Measurements from ENCODE around the gene TRIM44.

TRIM44 gene

GRCh38 chr11:35662649-35663407, at the start of gene TRIM44:
TRIM44 (plus strand) TSS chr11:35662775; CDS start chr11:35663112, 337 bp downstream.
- DNase-seq: peak; percentile 50

- DNase-seq: no peak
Observed at GRCh38 chr11:35614939-35615569, 47.5 kb upstream of the TRIM44 start.

- DNase-seq: peak; percentile 7
Observed at GRCh38 chr11:35615921-35616900, 46.4 kb upstream of the TRIM44 start.

- no peak for DNase-seq
Observed at GRCh38 chr11:35617316-35617686, 45.3 kb upstream of the TRIM44 start.

- DNase-seq: no peak
Observed at GRCh38 chr11:35617687-35618496, 44.7 kb upstream of the TRIM44 start, which contains the start of gene FJX1. FJX1 (plus strand) TSS chr11:35618460; CDS start chr11:35618637, 177 bp downstream.

- no peak for DNase-seq
Observed at GRCh38 chr11:35618497-35619115, 44.0 kb upstream of the TRIM44 start.

GRCh38 chr11:35619116-35619854, 43.3 kb upstream of the TRIM44 start:
- DNase-seq: no peak

GRCh38 chr11:35619855-35620640, 42.5 kb upstream of the TRIM44 start:
- DNase-seq: no peak

GRCh38 chr11:35620795-35621194, 41.8 kb upstream of the TRIM44 start:
- no peak for DNase-seq

GRCh38 chr11:35621620-35622019, 41.0 kb upstream of the TRIM44 start:
- no peak for DNase-seq

- no peak for DNase-seq
Observed at GRCh38 chr11:35622070-35622469, 40.5 kb upstream of the TRIM44 start.

GRCh38 chr11:35623621-35624168, 38.9 kb upstream of the TRIM44 start:
- no peak for DNase-seq

GRCh38 chr11:35624316-35624715, 38.3 kb upstream of the TRIM44 start:
- DNase-seq: no peak

- no peak for DNase-seq
Observed at GRCh38 chr11:35624781-35625180, 37.8 kb upstream of the TRIM44 start.

GRCh38 chr11:35626501-35626900, 36.1 kb upstream of the TRIM44 start:
- DNase-seq: no peak

GRCh38 chr11:35629511-35629910, 33.1 kb upstream of the TRIM44 start:
- no peak for DNase-seq

- DNase-seq: no peak
Observed at GRCh38 chr11:35629914-35630313, 32.7 kb upstream of the TRIM44 start.

GRCh38 chr11:35631891-35632290, 30.7 kb upstream of the TRIM44 start:
- no peak for DNase-seq

GRCh38 chr11:35632301-35632700, 30.3 kb upstream of the TRIM44 start:
- no peak for DNase-seq

- DNase-seq: no peak
Observed at GRCh38 chr11:35633827-35634423, 28.6 kb upstream of the TRIM44 start.

All from GF-D8 (cell line).